ENCODE results near the gene TEAD1.
A peak's percentile ranks its signal among the peaks of the same experiment; 100 is the strongest.

Gene TEAD1

GRCh38 chr11:12818333-12819015 lies 144.3 kb downstream of the TEAD1 start:
- DNase-seq = no peak

- no peak for DNase-seq
These were observed 148.3 kb downstream of the TEAD1 start for GRCh38 chr11:12822392-12823022.

GRCh38 chr11:12824281-12825041 lies 150.2 kb downstream of the TEAD1 start:
- DNase-seq = no peak

- DNase-seq = no peak
These were observed 152.2 kb downstream of the TEAD1 start for GRCh38 chr11:12826441-12826840.

- DNase-seq = no peak
These were observed 153.1 kb downstream of the TEAD1 start for GRCh38 chr11:12827369-12827768.

- peak; percentile 66 for DNase-seq
These were observed 153.9 kb downstream of the TEAD1 start for GRCh38 chr11:12827929-12828812.

- DNase-seq = no peak
These were observed 154.9 kb downstream of the TEAD1 start for GRCh38 chr11:12829131-12829530.

- no peak for DNase-seq
These were observed 155.5 kb downstream of the TEAD1 start for GRCh38 chr11:12829540-12830314.

- DNase-seq = no peak
These were observed 157.4 kb downstream of the TEAD1 start for GRCh38 chr11:12831471-12832202.

- DNase-seq = no peak
These were observed 158.4 kb downstream of the TEAD1 start for GRCh38 chr11:12832480-12833224.

- DNase-seq = no peak
These were observed 159.9 kb downstream of the TEAD1 start for GRCh38 chr11:12834166-12834565.

GRCh38 chr11:12834630-12835029 lies 160.4 kb downstream of the TEAD1 start:
- DNase-seq = no peak

GRCh38 chr11:12835286-12835685 lies 161.1 kb downstream of the TEAD1 start:
- DNase-seq = no peak

- DNase-seq = no peak
These were observed 164.4 kb downstream of the TEAD1 start for GRCh38 chr11:12838463-12839123.

- peak; percentile 10 for DNase-seq
These were observed 166.8 kb downstream of the TEAD1 start for GRCh38 chr11:12840871-12841660.

GRCh38 chr11:12841946-12842630 lies 167.9 kb downstream of the TEAD1 start:
- DNase-seq = peak; percentile 86

- DNase-seq = peak; percentile 87
These were observed 168.9 kb downstream of the TEAD1 start for GRCh38 chr11:12842933-12843636.

- no peak for DNase-seq
These were observed 170.9 kb downstream of the TEAD1 start for GRCh38 chr11:12845163-12845562.

Measured in RPMI8226 (cell line).